ENCODE data around the gene MMEL1. TPM values are rescaled to one million over a fixed set of nuclear protein-coding genes. Genes with fewer than 3 reads are reported as not detected.
"Not testable (repeated sequence)": the region's sequence is repeated elsewhere in the genome, so short reads cannot be mapped to it uniquely, and the experiment has no call there.

MMEL1 gene
- total RNA-seq, 1 experiment from 2014 or later = 0.25 TPM

DNA sequence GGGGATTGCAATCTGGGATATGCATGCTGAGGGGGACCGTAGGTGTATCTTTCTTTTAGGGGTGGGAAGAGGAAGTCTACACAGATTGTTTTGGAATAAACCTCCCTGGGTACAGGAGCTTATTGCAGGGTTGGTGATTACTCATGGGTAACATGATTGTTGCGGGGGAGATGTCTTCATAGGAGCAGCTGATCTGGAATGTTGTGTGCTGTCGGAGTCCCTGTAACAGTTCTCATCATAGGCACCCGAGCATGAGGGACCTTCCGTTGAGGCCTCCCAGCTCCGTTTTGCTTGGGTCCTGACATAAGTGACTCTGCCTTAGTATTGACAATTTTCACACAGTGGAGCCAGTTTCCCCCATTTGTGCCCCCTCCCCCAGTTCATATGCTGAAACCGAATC lies 50.4 kb downstream of the MMEL1 start:
- no peak for DNase-seq (ENCODE audit: extremely low read depth, low read depth)

DNA sequence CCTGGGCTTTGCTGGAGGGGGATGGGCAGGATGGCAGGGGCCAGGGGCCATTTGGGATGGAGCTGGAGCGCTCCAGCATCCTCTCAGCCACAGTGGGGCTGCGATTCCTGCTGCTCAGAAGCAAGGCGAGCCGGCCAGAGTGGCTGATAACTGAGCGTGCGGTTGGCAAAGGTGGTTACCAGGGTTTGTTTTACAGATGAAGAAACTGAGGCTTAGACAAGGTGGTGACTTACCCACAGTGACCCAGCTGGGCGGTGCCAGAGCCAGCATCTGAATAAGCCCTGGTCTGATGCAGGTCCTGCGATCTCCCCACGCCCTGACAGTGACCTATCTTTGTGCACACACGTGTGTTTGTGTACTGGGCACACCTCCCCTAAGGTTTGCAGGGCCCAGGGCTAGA lies 52.1 kb downstream of the MMEL1 start:
- no peak for DNase-seq (ENCODE audit: extremely low read depth, low read depth)

DNA sequence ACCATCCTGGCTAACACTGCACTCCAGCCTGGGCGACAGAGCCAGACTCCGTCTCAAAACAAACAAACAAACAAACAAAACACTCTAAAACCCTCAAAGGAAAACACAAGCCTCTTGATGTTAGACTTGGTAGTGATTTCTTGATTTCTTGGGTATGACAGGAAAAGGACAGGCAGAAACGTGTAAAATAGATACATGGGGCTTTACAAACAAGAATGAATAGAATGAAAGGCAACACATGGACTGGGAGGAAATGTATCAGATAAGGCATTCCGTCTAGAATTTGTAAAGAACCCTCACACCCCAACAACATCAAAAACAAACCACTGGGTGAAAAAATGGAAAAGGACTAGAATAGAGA lies 54.1 kb downstream of the MMEL1 start:
- no peak for DNase-seq (ENCODE audit: extremely low read depth, low read depth)

DNA sequence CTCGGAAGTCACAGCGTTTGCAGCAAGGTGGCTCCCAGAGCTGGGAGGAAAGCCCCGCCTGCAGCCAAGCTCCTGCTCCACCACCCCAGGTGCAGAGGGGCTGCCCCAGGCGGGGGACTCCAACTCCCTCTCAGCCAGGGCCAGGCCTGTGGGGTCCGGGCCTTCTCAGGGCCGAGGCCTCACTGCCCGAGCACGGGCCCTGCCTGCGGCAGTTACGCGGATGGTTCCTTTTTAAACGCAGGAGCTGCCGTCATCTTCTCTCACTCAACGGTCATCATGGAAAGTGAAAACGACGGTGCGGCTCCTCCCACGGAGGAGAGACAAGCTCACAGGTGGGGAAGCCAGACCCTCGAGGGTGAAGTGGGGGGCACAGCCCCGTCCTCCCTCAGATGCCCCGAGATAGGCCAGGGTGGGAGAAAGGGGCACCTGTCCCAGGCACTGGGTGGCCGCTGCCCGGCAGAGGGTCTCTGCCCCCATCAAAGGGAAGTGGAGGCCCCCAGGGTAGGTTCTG lies 55.2 kb downstream of the MMEL1 start:
- DNase-seq (ENCODE audit: extremely low read depth, low read depth) = not testable (repeated sequence)

DNA sequence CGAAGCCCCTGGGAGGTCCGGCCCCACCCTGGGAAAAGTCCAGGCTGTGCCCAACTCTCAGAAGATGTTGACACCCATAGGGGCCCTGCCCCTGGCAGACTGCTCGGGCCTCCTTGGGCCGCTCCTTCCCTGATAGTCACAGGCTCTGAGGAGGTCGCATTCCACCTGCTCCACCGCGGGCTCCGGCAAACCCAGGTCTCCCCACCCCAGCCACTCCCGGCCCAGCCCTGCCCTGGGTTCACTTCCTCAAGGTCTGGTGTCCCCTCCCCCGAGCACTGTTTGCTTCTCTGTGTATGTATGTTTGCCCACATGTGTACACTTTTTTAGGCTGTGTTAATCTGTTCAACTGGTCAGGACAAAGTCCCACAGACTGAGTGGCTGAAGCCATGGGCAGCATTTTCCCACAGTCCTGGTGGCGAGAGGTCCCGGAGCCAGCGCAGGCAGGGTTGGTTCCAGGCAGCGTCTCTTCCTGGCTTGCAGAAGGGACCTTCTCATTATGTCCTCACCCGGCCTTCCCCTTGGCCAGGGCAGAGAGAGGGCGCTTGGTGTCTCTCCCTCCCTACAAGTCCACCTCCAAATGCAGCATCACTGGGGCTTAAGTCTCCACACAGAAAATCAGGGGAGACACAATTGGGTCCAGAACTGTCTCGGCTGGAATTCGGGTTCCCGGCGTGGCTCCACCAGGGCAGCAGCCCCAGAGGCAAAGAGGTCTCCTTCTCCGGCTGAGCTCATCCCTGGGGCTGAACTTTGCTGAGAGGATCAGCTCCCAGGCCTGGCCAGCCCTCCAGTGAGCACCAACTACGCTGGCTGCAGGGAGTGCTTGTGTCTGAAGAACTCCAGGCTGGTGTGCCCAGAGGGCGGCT lies 56.8 kb downstream of the MMEL1 start:
- DNase-seq (ENCODE audit: extremely low read depth, low read depth) = no peak

DNA sequence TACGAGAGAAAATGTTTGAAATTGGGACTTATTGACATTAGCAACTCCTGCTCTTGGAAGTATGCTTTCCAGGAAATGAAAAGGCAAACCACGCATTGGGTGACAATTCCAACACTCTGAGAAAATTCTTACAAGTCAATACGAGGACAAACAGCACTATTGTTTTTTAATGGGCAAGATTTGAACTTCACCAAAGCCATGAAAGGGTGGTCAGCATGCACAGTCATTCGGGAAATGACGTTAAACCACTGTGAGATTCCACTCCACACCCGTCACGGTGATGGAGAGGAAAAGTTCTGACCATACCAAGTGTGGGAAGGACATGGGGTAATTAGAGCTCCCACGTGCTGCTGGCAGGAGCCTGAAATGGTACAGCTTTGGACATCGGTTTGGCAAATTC lies 58.5 kb downstream of the MMEL1 start:
- DNase-seq (ENCODE audit: extremely low read depth, low read depth) = no peak

DNA sequence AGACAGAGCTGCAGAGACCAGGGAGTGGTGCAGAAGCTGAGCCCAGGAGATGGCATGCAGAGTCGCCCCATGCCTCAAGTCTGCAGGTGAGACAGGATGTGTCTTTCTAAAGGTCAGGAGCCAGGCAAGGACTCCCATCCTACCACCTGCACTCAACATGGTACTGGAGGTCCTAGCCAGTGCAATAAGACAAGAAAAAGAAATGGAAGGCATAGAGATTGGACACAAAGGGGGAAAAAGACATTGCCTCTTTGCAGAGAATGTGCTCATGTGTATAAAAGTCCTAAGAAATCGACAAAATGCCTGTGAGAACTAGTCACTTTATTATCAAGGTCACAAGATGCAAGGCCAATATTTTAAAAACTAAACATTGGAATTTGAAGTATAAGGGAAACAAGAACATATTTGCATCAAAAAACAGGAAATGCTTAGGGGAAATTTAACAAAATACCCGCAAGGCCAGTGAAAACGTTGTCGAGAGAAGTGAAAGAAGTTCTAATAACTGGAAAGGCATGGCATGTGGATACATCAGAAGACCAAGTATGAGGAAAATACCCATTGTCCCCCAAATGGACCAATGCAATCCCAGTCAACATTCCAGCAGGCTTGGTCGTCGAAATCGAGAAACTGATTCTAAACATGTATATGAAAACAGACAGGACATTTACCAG lies 59.4 kb downstream of the MMEL1 start:
- DNase-seq (ENCODE audit: extremely low read depth, low read depth) = no peak

DNA sequence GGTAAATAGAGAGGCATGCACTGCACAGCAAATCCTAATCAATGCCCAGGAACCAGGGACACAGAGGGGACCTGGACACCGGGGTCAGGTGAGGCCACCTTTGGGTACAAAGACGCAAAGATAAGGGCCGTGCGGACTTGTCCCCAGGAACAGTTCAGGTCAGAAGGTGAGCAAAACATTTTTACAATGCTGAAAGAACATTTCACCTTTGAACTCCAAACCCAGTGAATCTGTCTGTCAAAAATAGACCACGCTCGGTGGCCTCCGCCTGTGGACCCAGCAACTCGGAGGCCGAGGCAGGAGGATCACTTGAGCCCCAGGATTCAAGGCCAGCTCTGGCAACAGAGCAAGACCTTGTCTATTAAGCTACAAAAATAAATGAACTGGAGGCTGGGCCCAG lies 61.5 kb downstream of the MMEL1 start:
- no peak for DNase-seq (ENCODE audit: extremely low read depth, low read depth)

DNA sequence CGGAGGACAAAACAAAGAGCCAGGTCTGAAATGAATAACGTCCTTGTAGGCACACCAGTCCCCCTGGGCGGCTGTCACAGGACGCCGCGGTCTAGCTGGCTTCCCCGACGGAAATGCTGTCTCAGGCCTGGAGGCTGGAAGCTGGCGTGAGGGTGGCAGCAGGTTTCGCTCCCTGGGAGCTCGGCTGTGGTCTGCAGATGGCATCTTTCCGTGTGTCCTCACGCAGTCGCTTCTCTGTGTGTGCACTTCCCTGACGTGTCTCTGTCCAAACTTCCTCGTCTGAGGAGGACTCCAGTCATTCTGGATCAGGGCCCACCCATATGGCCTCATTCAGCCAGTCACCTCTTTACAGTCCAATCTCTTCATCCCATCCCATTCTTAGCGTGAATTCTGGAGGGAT lies 62.5 kb downstream of the MMEL1 start:
- DNase-seq (ENCODE audit: extremely low read depth, low read depth) = no peak

DNA sequence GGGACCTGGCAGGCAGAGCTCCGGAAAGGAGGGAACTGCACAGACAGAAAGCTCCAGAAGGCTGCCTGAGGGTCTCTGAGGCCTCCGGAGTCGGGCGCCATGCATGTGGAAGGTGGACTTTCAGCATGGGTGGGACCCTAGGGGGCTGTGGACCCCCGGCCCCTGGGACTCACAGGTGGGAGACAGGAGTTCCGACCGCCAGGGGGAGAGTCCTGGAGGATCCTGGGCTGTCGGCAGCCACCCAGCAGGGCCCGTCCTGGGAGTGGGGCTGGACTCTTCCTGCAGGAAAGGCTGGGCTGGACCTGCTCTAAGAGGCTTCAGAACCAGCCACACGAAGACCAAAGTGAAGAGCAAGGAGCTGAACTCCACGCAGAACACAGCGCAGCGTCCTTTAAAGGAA lies 63.1 kb downstream of the MMEL1 start:
- DNase-seq (ENCODE audit: extremely low read depth, low read depth) = not testable (repeated sequence)

DNA sequence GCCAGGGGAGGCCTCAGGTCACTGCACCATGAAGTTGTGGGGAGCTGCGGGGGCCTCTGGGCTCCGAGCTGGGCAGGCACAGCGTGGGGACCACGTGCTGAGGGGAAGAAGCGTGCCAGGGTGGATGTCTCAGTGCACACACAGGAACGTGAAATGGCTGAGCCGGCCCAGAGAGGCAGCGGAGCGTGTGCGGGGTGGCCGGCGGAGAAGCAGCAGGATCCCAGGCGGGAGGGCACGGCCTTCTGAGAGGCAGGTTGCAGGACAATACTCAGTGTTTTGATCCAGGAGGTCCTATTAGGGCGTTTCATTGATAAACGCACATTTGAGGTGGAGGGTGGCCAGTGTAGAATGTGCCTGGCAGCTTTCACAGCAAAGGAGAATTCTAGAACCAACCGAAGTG lies 63.8 kb downstream of the MMEL1 start:
- DNase-seq (ENCODE audit: extremely low read depth, low read depth) = no peak

DNA sequence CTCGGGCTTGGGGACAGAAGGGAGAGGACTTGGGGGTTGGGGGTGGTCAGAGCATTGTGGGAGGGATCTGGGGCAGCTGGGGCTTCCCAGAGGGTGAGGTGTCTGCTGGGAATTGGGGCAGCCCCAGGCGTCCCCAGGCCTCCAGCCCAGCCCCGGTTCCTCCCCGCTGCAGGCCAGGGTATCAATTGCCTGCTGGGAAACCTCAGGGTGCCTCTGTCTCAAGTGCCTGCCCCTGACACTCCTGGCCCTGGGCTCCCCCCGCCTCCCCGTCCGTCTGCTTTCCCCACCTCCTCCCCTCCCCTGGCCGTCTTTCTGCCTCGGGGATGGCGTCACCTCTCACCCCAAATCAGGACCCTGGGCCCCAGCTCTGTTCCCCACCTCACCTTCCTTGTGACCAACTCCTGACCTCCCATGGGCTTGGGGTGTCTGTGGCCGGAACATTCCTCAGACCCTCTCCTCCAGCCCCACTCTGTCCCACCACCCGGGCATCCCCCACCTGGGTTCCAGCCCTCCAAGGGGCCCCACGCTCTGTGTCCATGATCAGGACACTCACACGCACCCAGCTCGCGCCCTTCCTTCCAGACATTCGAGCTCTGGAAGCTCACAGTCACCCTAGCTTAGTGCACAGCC lies 64.5 kb downstream of the MMEL1 start:
- not testable (repeated sequence) for DNase-seq (ENCODE audit: extremely low read depth, low read depth)

DNA sequence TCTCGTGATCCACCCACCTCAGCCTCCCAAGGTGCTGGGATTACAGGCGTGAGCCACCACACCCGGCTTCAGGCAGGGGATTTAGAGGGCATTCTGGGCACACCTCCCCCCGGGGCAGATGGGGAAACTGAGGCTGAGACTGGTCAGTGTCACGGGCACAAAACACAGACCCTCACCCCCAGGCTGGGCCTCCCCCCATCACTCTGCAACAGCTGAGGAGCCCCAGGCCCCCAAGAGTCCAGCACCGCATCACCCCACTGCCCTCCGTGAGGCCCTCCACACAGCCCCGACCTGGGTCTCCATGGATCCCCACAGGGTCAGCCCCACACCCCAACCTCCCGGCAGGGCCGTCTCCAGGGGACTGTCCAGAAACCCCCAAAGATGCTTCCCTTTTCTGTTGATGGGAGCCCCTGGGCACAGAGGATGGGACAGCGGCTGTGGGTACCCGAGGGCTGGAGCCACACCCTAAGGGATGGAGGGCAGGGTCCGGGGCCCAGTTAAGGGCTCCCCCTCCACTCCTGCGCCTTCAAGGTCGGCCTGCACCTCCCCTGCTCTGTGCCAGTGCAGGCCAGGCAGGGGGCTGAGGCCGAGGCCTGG lies 65.6 kb downstream of the MMEL1 start:
- no peak for DNase-seq (ENCODE audit: extremely low read depth, low read depth)

DNA sequence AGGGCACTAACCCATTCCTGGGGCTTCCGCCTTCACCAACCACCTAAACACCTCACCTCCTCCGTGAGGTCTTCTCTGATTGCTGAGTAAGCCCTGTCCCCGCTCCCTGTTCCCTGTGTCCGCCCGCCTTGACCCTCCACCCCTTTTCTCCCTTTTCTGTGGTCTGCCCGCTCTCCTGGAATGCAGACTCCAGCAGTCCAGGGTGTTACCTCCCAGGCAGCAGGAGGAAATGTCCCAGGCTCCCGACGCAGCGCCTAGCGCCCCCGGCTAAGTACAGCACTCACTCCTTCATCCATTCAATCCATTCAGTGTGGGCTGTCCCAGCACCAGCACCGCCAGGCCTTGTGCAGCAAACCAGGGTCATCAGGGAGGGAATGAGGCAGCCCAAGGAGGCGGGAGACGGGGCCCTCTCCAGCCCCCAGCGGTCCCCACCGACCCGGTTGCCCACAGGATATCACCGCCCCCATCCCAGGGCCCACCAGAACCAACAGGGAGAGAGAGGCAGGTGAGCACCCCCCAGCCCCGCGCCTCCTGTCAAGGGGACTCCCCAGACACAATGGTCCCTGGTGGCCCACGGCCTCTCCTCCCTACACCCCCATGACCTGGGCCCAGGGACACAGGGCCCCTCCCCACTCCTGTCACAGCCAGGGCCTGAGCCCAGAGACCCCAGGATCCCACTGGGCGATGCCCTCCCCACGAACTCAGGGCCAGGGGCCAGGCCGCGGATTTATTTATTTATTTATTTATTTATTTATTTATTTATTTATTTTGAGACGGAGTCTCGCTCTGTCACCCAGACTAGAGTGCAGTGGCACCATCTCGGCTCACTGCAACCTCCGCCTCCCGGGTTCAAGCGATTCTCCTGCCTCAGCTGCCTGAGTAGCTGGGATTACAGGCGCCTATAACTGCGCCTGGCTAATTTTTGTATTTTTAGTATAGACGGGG lies 66.4 kb downstream of the MMEL1 start:
- no peak for DNase-seq (ENCODE audit: extremely low read depth, low read depth)

DNA sequence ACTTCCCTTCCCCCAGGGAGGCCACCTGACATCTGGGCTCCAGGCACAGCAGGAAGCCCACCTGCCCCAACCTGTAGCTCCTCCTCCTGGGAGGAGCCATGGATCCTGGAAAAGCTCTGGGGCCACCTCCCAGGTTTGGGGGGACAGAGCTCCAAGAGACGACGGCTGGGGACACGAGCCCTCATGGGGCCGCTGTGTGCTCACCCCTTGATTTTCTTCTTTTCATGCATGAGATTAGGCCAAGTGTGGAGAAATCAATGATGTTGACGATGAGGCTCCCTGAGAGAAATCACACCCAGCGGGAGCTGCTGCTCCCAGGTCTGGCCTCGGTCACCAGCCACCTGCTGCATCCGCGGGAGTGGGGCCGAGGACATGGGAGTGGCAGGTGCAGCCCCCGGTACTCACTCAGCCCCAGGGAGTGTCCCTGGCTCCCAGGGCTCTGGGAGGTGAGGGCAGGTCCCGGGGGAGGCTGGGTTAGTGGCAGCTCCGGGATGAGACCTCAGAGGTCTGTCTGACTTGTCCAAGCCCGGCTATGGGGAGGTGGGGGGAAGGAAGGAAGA lies 67.9 kb downstream of the MMEL1 start:
- no peak for DNase-seq (ENCODE audit: extremely low read depth, low read depth)

DNA sequence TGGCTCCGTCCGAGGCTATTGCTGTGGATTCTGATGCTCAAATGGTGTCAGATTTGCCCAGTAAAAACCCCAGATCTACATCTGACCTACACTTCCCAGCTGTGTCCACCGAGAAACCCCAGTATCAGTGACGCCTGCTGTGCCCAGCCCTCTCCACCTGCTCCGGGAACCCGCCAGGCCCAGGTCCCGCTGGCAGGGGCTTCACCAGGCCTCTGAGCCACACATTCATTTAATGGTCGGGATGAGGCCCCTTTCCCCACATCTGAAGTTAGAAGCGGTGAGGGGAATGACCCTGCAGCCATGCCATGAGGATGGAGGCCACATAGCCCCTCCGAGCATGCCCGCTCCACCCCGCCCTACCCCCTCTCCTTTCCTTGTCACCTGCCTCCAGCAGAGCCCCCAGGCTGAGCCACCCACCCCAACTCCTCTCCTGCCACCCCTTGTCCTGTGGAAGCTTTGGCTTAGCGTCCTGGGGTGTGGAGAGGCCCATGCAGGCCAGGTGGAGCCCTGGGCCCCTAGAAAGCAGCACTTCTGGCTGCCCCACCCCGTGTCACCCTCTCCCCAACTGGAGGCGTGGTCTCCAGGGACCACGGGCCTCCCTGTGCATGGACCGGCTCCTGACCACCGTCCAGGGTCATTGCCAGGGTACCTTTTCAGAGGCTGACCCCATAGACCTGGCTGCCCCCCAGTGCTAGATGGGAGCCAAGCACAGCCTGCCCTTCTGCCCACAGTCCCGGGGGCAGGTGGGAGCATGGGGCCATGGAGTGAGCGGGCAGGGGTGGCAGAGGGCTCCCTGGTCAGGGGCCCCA lies 68.6 kb downstream of the MMEL1 start:
- no peak for DNase-seq (ENCODE audit: extremely low read depth, low read depth)

DNA sequence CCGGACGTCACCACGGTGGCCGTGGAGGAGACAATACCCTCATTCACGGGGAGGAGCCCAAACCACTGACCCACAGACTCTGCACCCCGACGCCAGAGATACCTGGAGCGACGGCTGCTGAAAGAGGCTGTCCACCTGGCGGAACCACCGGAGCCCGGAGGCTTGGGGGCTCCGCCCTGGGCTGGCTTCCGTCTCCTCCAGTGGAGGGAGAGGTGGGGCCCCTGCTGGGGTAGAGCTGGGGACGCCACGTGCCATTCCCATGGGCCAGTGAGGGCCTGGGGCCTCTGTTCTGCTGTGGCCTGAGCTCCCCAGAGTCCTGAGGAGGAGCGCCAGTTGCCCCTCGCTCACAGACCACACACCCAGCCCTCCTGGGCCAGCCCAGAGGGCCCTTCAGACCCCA lies 69.6 kb downstream of the MMEL1 start:
- no peak for DNase-seq (ENCODE audit: extremely low read depth, low read depth)

DNA sequence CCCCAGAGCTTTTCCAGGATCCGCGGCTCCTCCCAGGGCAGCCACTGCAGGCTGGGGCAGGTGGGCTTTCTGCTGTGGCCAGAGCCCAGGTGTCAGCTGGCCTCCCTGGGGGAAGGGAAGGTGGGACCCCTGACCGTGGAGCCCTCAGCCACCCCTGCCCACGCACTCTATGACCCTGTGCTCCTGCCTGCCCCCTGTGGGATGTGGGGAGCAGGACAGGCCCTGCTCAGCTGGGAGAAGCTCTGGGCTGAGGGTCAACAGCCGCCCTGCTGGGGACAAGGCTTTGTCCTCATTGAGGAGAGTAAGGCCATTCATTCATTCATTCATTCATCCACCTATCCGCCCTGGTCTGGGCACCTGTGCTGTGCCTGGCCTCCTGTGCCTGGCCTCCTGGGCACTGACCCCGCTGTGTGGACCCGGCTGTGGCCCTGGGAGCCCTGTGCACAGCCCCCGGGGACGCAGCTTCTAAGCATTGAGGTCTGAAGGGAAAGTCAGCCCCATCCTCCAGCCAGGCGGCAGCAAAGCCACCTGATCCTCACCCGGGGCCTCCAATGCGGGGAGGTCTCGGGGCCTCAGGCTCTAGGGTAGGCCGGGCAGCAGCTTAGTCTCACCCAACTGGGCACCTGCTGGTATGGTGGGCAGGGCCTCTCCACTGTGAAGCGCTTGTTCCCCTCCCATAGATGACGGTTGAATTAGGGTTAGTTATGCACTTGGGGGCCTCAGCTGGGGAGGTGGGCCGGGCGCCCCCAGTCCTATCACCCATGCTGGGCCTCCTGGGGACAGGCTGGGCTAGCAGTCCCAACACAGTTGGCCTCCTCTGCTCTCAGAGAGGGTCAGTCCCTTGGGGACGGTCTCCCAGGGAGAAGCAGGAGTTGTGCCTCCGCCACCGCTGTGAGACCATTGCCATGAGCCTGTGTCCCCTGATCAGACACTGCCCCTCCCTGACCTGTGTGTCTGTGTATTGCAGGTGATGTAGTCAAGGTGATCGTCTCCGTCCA lies 70.6 kb downstream of the MMEL1 start:
- no peak for DNase-seq (ENCODE audit: extremely low read depth, low read depth)

Data from NCI-H460 (cell line).